GM12872 (cell line): ENCODE results near the gene PACS1.

ENCODE experiments used
- TF ChIP-seq, protein P1 (sequence below): IDR thresholded peaks from 3 replicates; pipeline ENCODE4 v1.5.1; 2011; ENCODE audit warnings: low read depth, mild to moderate bottlenecking, low read length, moderate library complexity; ENCODE audit not compliant: insufficient read depth

The PACS1 gene

DNA sequence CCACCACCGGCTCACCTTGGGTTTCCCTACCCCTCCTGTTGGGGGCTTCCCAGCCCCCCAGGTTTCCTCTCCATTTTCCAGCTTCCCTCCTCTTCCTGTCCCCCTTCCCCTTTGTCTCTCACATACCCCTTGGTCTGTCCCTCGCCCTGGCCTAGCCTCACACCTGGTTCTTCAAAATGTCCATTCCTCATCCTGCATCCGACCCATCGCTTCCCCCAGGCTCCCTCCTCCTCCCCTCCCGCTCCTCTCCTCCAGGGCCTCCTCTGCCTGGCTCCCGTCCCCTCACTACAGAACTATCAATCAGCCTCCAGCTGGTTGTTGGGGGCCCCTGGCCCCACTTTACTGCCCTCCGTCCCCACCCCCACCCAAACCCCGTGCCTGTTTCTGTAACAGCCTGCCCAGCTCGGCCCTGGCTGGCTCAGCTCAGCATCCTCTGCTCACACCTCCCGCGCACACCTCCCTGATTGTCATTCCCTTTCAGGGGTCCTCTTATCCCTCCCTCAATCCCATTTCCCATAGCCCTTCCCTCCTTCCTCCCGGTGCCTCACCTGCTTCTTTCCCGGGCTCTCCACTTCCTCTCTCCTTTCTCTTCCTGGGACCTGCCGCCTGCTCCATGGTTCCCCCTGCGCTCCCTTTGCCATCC lies 209.1 kb downstream of the PACS1 start:
- TF ChIP-seq, protein P1, sequence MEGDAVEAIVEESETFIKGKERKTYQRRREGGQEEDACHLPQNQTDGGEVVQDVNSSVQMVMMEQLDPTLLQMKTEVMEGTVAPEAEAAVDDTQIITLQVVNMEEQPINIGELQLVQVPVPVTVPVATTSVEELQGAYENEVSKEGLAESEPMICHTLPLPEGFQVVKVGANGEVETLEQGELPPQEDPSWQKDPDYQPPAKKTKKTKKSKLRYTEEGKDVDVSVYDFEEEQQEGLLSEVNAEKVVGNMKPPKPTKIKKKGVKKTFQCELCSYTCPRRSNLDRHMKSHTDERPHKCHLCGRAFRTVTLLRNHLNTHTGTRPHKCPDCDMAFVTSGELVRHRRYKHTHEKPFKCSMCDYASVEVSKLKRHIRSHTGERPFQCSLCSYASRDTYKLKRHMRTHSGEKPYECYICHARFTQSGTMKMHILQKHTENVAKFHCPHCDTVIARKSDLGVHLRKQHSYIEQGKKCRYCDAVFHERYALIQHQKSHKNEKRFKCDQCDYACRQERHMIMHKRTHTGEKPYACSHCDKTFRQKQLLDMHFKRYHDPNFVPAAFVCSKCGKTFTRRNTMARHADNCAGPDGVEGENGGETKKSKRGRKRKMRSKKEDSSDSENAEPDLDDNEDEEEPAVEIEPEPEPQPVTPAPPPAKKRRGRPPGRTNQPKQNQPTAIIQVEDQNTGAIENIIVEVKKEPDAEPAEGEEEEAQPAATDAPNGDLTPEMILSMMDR, result no peak

DNA sequence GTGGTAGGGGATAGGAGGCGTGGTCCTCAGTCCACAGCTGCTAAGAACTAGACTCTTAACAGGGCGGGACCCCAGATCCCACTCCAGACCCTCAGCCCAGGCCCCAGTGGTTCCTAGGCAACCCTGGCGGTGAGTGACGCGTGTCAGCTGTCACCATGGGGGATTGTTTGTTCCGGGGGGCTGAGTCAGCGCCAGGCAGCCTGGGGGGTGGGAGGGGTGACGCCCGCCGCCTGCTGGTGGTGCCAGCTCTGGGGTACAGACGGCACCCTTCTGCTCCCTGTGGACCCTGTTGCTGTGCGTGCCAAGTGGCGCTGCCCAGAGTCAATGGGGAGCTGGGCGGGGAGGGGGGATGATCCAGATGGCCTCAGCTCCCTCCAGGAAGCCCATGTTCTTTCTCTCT lies 210.4 kb downstream of the PACS1 start:
- TF ChIP-seq, protein P1, result no peak

DNA sequence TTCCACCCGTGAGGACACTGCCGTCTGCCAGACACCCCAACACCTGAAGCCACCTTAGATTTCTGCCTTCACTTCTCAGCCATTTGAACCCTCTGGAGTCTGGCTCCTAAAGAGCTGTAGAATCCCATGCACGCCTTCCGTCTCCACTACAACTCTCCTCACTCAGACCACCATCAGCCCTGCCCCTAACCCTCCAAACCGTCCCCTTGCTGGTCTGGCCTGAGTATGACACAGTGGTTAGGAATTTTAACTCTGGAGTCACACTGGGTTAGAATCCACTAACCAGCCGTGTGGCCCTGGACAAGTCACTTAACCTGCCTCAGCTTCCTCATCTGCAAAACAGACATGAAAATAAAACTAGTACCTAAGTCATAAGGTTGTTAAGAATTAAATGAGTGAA lies 210.9 kb downstream of the PACS1 start:
- TF ChIP-seq, protein P1, result no peak

DNA sequence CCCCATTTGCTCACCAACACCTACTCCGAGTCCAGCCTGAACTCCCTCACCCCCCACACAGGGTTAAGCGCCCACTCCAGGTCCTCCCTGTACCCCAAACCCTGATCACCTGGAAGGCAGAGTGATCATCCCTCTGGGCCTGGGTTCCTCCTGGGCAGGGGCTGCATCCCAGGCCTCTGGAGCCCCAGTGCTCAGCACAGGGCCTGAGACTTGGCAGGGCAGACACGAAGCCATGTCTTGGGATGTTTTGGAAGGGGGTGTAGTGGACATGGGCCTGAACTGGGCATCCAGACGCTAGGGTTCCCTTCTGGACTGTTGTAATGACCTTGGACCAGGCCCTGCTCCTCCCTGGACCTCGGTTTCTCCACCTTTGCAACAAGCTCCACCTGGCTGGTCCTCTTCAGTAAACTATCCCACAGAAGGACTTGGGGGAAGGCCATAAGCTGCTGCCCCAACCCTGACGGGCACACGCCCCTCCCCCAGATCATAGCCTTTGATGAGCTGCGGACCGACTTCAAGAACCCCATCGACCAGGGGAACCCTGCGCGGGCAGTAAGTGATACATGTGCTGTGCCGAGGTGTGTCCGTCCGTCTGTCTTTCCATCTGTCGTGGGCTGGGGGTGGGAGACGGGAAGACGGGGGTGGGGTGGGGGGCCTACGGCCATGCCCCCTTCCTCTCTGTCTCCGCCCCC lies 211.8 kb downstream of the PACS1 start:
- TF ChIP-seq, protein P1, result no peak

DNA sequence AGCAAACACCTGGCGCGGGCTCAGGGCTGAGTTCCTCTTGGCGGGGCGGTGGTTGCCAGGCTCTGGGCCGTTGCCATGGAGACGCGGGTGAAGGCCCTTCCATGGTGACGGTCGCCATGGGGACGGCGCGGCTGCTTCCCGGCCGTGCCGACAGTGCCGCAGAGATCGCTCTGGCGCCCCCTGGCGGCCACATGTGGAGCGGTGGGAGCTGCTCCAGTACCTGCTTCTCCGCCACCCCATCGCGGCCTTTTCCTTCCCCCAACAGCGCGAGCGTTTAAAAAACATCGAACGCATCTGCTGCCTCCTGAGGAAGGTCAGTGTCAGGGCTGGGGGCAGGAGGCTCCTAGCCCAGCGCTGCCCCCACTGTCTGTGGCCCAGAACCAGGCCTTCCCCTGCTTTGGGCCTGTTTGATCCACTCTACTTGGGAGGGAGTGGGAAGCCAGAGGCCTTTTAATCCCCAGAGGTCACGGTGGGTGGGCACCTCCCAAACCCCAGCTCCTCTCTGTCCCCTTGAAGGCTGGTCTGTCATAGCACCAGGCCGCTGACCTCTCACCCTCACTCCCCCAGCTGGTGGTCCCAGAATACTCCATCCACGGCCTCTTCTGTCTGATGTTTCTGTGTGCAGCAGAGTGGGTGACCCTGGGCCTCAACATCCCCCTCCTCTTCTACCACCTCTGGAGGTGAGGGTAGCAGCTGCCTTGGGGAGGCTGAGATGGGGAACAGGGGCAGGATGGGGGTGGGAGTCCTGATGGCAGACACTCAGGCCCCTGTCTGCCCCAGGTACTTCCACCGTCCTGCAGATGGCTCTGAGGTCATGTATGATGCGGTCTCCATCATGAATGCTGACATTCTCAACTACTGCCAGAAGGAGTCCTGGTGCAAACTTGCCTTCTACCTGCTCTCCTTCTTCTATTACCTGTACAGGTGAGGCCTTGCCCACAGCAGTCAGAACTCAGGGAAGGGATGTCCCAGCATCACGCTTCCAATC lies 212.7 kb downstream of the PACS1 start:
- TF ChIP-seq, protein P1, result peak; percentile 97

DNA sequence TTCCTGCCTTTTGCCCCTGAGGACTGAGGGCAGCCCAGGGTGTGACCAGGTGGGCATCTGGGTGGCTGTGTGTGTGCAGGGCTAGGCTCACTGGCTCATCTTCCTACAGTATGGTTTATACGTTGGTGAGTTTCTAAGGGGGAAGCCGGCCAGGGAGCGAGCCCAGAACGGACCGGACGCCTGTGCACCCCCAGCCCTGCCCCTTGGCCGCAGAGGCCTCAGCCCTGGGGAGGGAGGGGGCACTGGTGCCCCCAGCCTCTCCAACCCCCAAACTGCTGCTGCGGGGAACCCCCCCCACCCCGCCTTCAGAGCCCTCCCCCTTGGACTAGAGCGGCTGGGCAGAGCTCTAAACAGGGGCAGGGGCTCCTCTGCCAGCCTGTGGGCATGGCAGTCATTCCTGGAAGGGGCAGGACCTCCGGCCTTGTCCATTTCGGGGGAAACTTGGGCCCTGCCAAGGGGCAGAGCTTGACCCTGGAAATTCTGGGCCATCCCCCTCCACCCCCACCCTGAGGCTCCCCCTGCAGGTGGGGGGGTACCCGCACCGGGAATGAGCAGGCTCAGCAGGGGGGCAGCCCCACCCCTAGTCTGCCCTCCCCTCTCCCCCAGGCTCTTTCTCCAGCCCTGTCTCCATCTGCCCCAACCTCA lies 213.5 kb downstream of the PACS1 start:
- TF ChIP-seq, protein P1, result no peak
